IMR-90 (cell line): ENCODE measurements around the gene GRAMD1B. TPM values are rescaled to one million over a fixed set of nuclear protein-coding genes. Genes with fewer than 3 reads are reported as not detected.

Experiments used
- ATAC-seq: fragments of 200-7000 bp; cut with Tn5 transposase; 2 replicates; pipeline ENCODE4 v1.9.1; 2020; ENCODE audit warnings: low read depth, mild to moderate bottlenecking, moderate library complexity
- BruUV-seq: library from RNA; stranded (reverse); fragments of 400-500 nt; replicated peaks from 2 replicates; lab custom pipeline; 2021; lab: Mats Ljungman, UMichigan
- CTCF ChIA-PET: fragments of 300-600 bp; formaldehyde crosslinking; extraction: SDS; loops from one replicate; lab custom pipeline; 2021; ENCODE audit warnings: antibody characterized with exemption; lab: Yijun Ruan, JAX
- POLR2A ChIA-PET: fragments of 300-600 bp; sonication (Branson Sonifier 250); formaldehyde crosslinking; loops from one replicate; lab custom pipeline; 2022; ENCODE audit warnings: antibody characterized with exemption; ENCODE audit not compliant: unreplicated experiment; lab: Charles Lee
- DNase-seq: peaks from one replicate; pipeline ENCODE4 v3.0.0; 2013
- H2AFZ ChIP-seq: replicated peaks from 2 replicates; pipeline ENCODE3; 2013; ENCODE audit warnings: low read length, mild to moderate bottlenecking; ENCODE audit not compliant: poor library complexity
- H2AK5ac ChIP-seq: 2 replicates; pipeline ENCODE4 v1.6.1; 2013; ENCODE audit warnings: low read depth, low read length, inconsistent platforms
- H2AK9ac ChIP-seq: replicated peaks from 2 replicates; pipeline ENCODE3; 2013; ENCODE audit warnings: mild to moderate bottlenecking, low read depth, low read length, moderate library complexity; ENCODE audit not compliant: poor library complexity
- H2BK120ac ChIP-seq: 2 replicates; pipeline ENCODE4 v1.6.1; 2013; ENCODE audit warnings: low read depth, low read length, inconsistent platforms
- H2BK15ac ChIP-seq: 3 replicates; pipeline ENCODE4 v1.6.1; 2013; ENCODE audit warnings: low read depth, low read length, inconsistent platforms
- H2BK20ac ChIP-seq: 2 replicates; pipeline ENCODE4 v1.6.1; 2013; ENCODE audit warnings: low read depth, mild to moderate bottlenecking, inconsistent platforms, low read length, moderate library complexity
- H2BK5ac ChIP-seq: 2 replicates; pipeline ENCODE4 v1.6.1; 2013; ENCODE audit warnings: mild to moderate bottlenecking, low read depth, low read length, inconsistent platforms; ENCODE audit not compliant: poor library complexity, severe bottlenecking
- H3K14ac ChIP-seq: replicated peaks from 2 replicates; pipeline ENCODE4 v1.6.1; 2013; ENCODE audit warnings: low read depth, low read length, inconsistent platforms
- H3K18ac ChIP-seq: 2 replicates; pipeline ENCODE4 v1.6.1; 2013; ENCODE audit warnings: low read depth, low read length, control low read depth
- H3K23ac ChIP-seq: 2 replicates; pipeline ENCODE4 v1.6.1; 2013; ENCODE audit warnings: low read depth, low read length, inconsistent platforms
- H3K27ac ChIP-seq: 2 replicates; pipeline ENCODE4 v1.5.1; 2013; ENCODE audit warnings: mild to moderate bottlenecking, control low read depth, low read length; ENCODE audit not compliant: insufficient read depth
- H3K27me3 ChIP-seq: 2 replicates; pipeline ENCODE4 v1.6.1; 2013; ENCODE audit warnings: low read length; ENCODE audit not compliant: control insufficient read depth, insufficient read depth
- H3K36me3 ChIP-seq: 2 replicates; pipeline ENCODE4 v1.6.1; 2013; ENCODE audit warnings: low read length, mixed read lengths; ENCODE audit not compliant: control insufficient read depth, insufficient read depth
- H3K4ac ChIP-seq: 2 replicates; pipeline ENCODE4 v1.6.1; 2013; ENCODE audit warnings: low read depth, low read length, inconsistent platforms
- H3K4me1 ChIP-seq: 2 replicates; pipeline ENCODE4 v1.6.1; 2013; ENCODE audit warnings: low read length, mixed read lengths; ENCODE audit not compliant: control insufficient read depth, insufficient read depth
- H3K4me2 ChIP-seq: 2 replicates; pipeline ENCODE4 v1.6.1; 2013; ENCODE audit warnings: low read depth, mild to moderate bottlenecking, control low read depth, low read length, moderate library complexity
- H3K4me3 ChIP-seq: 2 replicates; pipeline ENCODE4 v1.5.1; 2013; ENCODE audit warnings: low read depth, mild to moderate bottlenecking, control low read depth, low read length, moderate library complexity; ENCODE audit not compliant: insufficient read depth
- H3K56ac ChIP-seq: 2 replicates; pipeline ENCODE4 v1.6.1; 2013; ENCODE audit warnings: low read length, inconsistent platforms; ENCODE audit not compliant: insufficient read depth; ENCODE audit errors: extremely low read depth
- H3K79me1 ChIP-seq, 2 experiments: 2 replicates each; pipeline ENCODE4 v1.6.1; 2013; ENCODE audit warnings: low read length in 2 of 2, inconsistent platforms in 1 of 2, low read depth in 1 of 2
- H3K9ac ChIP-seq: 2 replicates; pipeline ENCODE4 v1.6.1; 2013; ENCODE audit warnings: low read depth, low read length, control low read depth
- H3K9me1 ChIP-seq: 2 replicates; pipeline ENCODE4 v1.6.1; 2013; ENCODE audit warnings: low read length, inconsistent platforms; ENCODE audit not compliant: insufficient read depth
- H3K9me3 ChIP-seq: 2 replicates; pipeline ENCODE4 v1.6.1; 2013; ENCODE audit warnings: low read length; ENCODE audit not compliant: control insufficient read depth, insufficient read depth
- H4K20me1 ChIP-seq: 2 replicates; pipeline ENCODE4 v1.6.1; 2013; ENCODE audit warnings: low read length, inconsistent platforms; ENCODE audit not compliant: insufficient read depth
- H4K5ac ChIP-seq: 2 replicates; pipeline ENCODE4 v1.6.1; 2013; ENCODE audit warnings: mild to moderate bottlenecking, low read depth, low read length, control low read depth
- H4K8ac ChIP-seq, 2 experiments: 2 replicates each; pipeline ENCODE4 v1.6.1; 2013; ENCODE audit warnings: low read depth in 2 of 2, low read length in 2 of 2, control low read depth in 1 of 2, inconsistent platforms in 1 of 2
- H4K91ac ChIP-seq: 2 replicates; pipeline ENCODE4 v1.6.1; 2013; ENCODE audit warnings: low read depth, low read length, inconsistent platforms; ENCODE audit not compliant: insufficient read depth
- BHLHE40 ChIP-seq: fragments of 150-350 bp; IDR thresholded peaks from 2 replicates; pipeline ENCODE4 v1.6.1; 2016; ENCODE audit warnings: mild to moderate bottlenecking, low read depth, low read length
- CEBPB ChIP-seq: IDR thresholded peaks from 2 replicates; pipeline ENCODE4 v1.6.1; 2012; ENCODE audit warnings: low read depth, low read length, improper control_type of control experiment
- CHD1 ChIP-seq: IDR thresholded peaks from 2 replicates; pipeline ENCODE4 v1.6.1; 2012; ENCODE audit warnings: low read depth, low read length, improper control_type of control experiment
- FOS ChIP-seq: fragments of 150-350 bp; IDR thresholded peaks from 2 replicates; pipeline ENCODE4 v1.6.1; 2016; ENCODE audit warnings: low read depth, low read length
- MAFK ChIP-seq: IDR thresholded peaks from 2 replicates; pipeline ENCODE4 v1.6.1; 2012; ENCODE audit warnings: low read depth, low read length, improper control_type of control experiment
- MAZ ChIP-seq: IDR thresholded peaks from 2 replicates; pipeline ENCODE4 v1.6.1; 2012; ENCODE audit warnings: low read depth, mild to moderate bottlenecking, low read length, improper control_type of control experiment, moderate library complexity, borderline replicate concordance
- MXI1 ChIP-seq: IDR thresholded peaks from 2 replicates; pipeline ENCODE4 v1.6.1; 2012; ENCODE audit warnings: low read depth, mild to moderate bottlenecking, low read length, moderate library complexity, borderline replicate concordance
- NFE2L2 ChIP-seq: fragments of 150-350 bp; IDR thresholded peaks from 2 replicates; pipeline ENCODE4 v1.6.1; 2016; ENCODE audit warnings: low read depth, mild to moderate bottlenecking, low read length
- POLR2A ChIP-seq: IDR thresholded peaks from 2 replicates; pipeline ENCODE4 v1.6.1; 2012; ENCODE audit warnings: mild to moderate bottlenecking, low read depth, low read length
- RAD21 ChIP-seq: IDR thresholded peaks from 2 replicates; pipeline ENCODE4 v1.6.1; 2012; ENCODE audit warnings: low read length, improper control_type of control experiment
- RFX5 ChIP-seq: IDR thresholded peaks from 2 replicates; pipeline ENCODE4 v1.8.0; 2012; ENCODE audit warnings: low read depth, mild to moderate bottlenecking, low read length, moderate library complexity
- SMC3 ChIP-seq: fragments of 150-350 bp; IDR thresholded peaks from 2 replicates; pipeline ENCODE4 v1.6.1; 2016; ENCODE audit warnings: low read depth, mild to moderate bottlenecking, antibody characterized with exemption, low read length, moderate library complexity
- WGBS, 2 experiments: methylation state at CpG; one replicate each; pipeline versions ENCODE4 v1.1.5 to v1.1.7; 2013; ENCODE audit warnings: missing lambda C conversion rate in 2 of 2; ENCODE audit not compliant: insufficient read length in 1 of 2; ENCODE audit errors: extremely low coverage in 2 of 2; 5-methylcytosine and 5-hydroxymethylcytosine counted together
- dilution Hi-C: fragments of 300-500 bp; cut with HindIII; formaldehyde crosslinking; loops from one replicate; pipeline ENCODE4 v1.14.3; 2018; ENCODE audit warnings: low sequenced_read_pairs; ENCODE audit not compliant: unreplicated experiment
- in situ Hi-C: fragments of 300-500 bp; cut with MboI; formaldehyde crosslinking; loops from 3 replicates; pipeline ENCODE4 v1.14.3; 2019; ENCODE audit warnings: low sequenced_read_pairs, inconsistent platforms, mixed read lengths
- intact Hi-C: fragments of 100-400 bp; cut with micrococcal nuclease; formaldehyde crosslinking; loops from 2 replicates; pipeline ENCODE4 v1.10.0; 2022
- polyA plus RNA-seq, 3 experiments: library from polyadenylated mRNA; depleted of rRNA; stranded (reverse); fragments of >200 nt; gene quantifications; 2 replicates each; pipeline ENCODE4 v1.2.3, GENCODE V29; 2012; ENCODE audit warnings: low replicate concordance in 1 of 3
- total RNA-seq: library from RNA; depleted of rRNA; stranded (reverse); fragments of >200 nt; gene quantifications from 2 replicates; pipeline ENCODE4 v1.2.3, GENCODE V29; 2012
- TF ChIP-seq, protein P1 (sequence below): conservative IDR thresholded peaks from 2 replicates; pipeline ENCODE4 v1.5.1; 2012; ENCODE audit warnings: mild to moderate bottlenecking, low read depth, low read length, improper control_type of control experiment
- TF ChIP-seq, protein P2 (sequence below): fragments of 150-350 bp; IDR thresholded peaks from 2 replicates; pipeline ENCODE4 v1.6.1; 2017; ENCODE audit warnings: mild to moderate bottlenecking, antibody characterized with exemption, low read length, low read depth

GRAMD1B gene
- total and polyA plus RNA-seq, 2 of the 4 experiments (the other 2 are of a cell fraction) = 7.1 to 7.2 TPM

DNA sequence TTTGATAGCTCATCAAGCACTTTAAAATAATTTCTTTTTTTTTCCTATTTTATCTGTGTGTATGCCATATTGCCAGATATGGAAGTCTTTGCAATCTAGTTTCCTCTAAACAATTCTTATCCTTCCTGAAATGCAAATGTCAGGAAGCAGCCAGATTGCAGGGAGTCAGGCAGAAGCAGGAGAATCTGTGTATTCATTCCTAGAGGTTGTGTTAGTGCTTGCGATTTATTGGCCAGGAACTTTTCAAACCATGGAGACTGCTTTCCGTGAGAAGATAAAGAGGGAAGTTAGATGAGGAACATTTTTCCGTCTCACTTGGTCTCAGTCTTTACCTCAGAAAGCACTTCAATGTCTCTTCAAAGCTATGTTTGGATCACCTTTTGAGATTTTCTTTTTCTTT is 91.9 kb downstream of the GRAMD1B start:
- no peak for DNase-seq
- H3K18ac ChIP-seq = no peak overlapping the region
- peaks cover 11% of the 10 kb centered on the region for H4K20me1 ChIP-seq
- no peak overlapping the region for H2BK15ac ChIP-seq
- no peak overlapping the region for H2AK5ac ChIP-seq
- H3K56ac ChIP-seq = no peak overlapping the region
- in situ Hi-C loops (no loop called here), intact Hi-C loops (no loop called here), dilution Hi-C loops (no loop called here)
- H4K91ac ChIP-seq = no peak overlapping the region
- no peak overlapping the region for H3K9ac ChIP-seq
- no CpG with 5 or more reads among the region's 3 CpGs for WGBS, 2 experiments
- H3K23ac ChIP-seq = no peak overlapping the region
- no peak overlapping the region for H2AFZ ChIP-seq
- no peak overlapping the region for H3K4ac ChIP-seq
- BruUV-seq = no TSS peak
- H4K8ac ChIP-seq = no peak overlapping the region
- no peak for ATAC-seq
- no peak overlapping the region for H3K14ac ChIP-seq
- H3K27ac ChIP-seq = no peak overlapping the region
- H2BK120ac ChIP-seq = no peak overlapping the region
- H3K36me3 ChIP-seq = no peaks in the 10 kb centered on the region
- H2BK5ac ChIP-seq = no peak overlapping the region
- H3K4me3 ChIP-seq = no peak overlapping the region
- H3K4me2 ChIP-seq = no peak overlapping the region
- H3K9me1 ChIP-seq = peaks cover 6% of the 10 kb centered on the region; the same call in 1 of the 2 replicates
- H3K9me3 ChIP-seq = no peaks in the 10 kb centered on the region
- TF ChIP-seq POLR2A (no peak), RAD21 (no peak), FOS (no peak), SMC3 (no peak), MAFK (no peak), BHLHE40 (no peak), MAZ (no peak), NFE2L2 (no peak), RFX5 (no peak), MXI1 (no peak), CHD1 (no peak), CEBPB (no peak)
- TF ChIP-seq, protein P1, sequence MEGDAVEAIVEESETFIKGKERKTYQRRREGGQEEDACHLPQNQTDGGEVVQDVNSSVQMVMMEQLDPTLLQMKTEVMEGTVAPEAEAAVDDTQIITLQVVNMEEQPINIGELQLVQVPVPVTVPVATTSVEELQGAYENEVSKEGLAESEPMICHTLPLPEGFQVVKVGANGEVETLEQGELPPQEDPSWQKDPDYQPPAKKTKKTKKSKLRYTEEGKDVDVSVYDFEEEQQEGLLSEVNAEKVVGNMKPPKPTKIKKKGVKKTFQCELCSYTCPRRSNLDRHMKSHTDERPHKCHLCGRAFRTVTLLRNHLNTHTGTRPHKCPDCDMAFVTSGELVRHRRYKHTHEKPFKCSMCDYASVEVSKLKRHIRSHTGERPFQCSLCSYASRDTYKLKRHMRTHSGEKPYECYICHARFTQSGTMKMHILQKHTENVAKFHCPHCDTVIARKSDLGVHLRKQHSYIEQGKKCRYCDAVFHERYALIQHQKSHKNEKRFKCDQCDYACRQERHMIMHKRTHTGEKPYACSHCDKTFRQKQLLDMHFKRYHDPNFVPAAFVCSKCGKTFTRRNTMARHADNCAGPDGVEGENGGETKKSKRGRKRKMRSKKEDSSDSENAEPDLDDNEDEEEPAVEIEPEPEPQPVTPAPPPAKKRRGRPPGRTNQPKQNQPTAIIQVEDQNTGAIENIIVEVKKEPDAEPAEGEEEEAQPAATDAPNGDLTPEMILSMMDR = no peak
- TF ChIP-seq, protein P2, sequence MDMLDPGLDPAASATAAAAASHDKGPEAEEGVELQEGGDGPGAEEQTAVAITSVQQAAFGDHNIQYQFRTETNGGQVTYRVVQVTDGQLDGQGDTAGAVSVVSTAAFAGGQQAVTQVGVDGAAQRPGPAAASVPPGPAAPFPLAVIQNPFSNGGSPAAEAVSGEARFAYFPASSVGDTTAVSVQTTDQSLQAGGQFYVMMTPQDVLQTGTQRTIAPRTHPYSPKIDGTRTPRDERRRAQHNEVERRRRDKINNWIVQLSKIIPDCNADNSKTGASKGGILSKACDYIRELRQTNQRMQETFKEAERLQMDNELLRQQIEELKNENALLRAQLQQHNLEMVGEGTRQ = no peak
- peaks cover 8% of the 10 kb centered on the region for H3K4me1 ChIP-seq
- no peak overlapping the region for H2AK9ac ChIP-seq
- H4K5ac ChIP-seq = no peak overlapping the region
- H3K79me1 ChIP-seq = peaks cover 2 to 26% of the 10 kb centered on the region in 2 experiments; a peak in 3 of 4 replicates
- ChIA-PET CTCF (interaction anchor here (0.6 kb wide), 1 partner anchor 1086 kb away, joined by 3 read pairs; no protein-coding TSS in a partner anchor), POLR2A (no interaction called here)
- no peaks in the 10 kb centered on the region for H3K27me3 ChIP-seq
- no peak overlapping the region for H2BK20ac ChIP-seq
